Measurements from ENCODE around the gene EXT2.

DNA sequence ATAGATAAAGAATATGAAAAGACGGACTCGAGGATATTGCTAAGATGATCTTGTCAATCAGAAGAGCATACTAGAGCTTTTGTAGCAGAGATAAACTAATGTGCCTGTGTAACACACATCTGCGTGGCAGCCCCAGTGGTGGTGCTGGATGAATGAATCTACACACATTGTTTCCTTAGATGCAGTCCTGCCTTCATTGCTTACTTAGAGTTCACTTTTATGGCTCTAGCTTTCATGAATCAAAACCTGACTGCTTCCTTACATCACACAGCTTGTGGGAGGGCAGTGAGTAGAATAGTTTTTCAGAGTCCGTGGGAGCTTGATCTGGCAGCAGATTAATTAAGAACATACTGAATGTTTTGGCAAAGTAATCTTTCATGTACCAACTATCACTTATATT lies 83.7 kb downstream of the EXT2 start:
- no peak for TF ChIP-seq POLR2A (IDR thresholded peaks at IDR 0.05)
- TF ChIP-seq, protein P1, sequence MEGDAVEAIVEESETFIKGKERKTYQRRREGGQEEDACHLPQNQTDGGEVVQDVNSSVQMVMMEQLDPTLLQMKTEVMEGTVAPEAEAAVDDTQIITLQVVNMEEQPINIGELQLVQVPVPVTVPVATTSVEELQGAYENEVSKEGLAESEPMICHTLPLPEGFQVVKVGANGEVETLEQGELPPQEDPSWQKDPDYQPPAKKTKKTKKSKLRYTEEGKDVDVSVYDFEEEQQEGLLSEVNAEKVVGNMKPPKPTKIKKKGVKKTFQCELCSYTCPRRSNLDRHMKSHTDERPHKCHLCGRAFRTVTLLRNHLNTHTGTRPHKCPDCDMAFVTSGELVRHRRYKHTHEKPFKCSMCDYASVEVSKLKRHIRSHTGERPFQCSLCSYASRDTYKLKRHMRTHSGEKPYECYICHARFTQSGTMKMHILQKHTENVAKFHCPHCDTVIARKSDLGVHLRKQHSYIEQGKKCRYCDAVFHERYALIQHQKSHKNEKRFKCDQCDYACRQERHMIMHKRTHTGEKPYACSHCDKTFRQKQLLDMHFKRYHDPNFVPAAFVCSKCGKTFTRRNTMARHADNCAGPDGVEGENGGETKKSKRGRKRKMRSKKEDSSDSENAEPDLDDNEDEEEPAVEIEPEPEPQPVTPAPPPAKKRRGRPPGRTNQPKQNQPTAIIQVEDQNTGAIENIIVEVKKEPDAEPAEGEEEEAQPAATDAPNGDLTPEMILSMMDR (IDR thresholded peaks at IDR 0.05) = no peak
- no peak for TF ChIP-seq POLR2AphosphoS5 (IDR thresholded peaks at IDR 0.05)
